ENCODE data around the gene KCNQ5. TPM values are rescaled to one million over a fixed set of nuclear protein-coding genes. Genes with fewer than 3 reads are reported as not detected.
A peak's percentile ranks its signal among the peaks of the same experiment; 100 is the strongest.

KCNQ5 gene
- total and polyA plus RNA-seq, 2 of the 8 experiments (the other 6 are each of a cell fraction or from before 2014, with no cell fraction given) = 0.83 to 1.2 TPM

DNA sequence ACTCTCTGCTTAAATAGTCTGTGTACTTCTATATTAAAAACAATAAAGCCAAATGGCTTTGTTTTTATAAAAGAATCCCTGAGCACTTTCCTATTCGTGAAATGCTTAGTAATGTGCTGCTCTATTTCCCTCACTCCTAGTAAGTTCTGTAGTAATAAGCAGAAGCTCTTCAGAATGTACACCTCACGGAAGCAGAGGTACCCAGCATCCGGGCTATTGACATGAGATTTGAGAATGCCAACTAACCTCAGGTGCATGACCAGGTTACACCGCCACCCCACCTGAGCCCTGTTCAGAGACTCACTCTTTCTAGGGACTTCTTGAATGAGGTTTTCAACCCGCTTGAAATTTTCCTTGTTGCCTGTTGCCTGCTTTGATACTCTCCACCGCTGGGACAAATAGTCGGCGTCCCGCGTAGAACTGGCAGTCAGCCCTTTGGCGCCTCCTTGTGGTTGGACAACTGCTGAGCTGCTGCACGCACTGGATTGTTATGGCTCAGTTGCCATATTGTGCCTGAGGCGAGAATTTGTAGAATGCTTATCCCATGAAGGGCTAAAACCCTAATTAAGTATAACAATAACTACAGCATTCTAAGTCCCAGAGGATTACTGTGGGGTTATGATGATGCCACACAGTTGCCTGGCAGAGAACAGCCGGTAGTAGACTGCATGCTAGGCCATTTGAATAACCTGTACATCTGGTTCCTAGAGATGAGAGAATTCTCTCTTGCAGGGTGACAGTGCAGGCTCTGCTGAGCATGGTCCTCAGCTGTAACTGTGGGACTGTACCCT lies 508.0 kb downstream of the KCNQ5 start (continued):
- TF ChIP-seq, protein P1, sequence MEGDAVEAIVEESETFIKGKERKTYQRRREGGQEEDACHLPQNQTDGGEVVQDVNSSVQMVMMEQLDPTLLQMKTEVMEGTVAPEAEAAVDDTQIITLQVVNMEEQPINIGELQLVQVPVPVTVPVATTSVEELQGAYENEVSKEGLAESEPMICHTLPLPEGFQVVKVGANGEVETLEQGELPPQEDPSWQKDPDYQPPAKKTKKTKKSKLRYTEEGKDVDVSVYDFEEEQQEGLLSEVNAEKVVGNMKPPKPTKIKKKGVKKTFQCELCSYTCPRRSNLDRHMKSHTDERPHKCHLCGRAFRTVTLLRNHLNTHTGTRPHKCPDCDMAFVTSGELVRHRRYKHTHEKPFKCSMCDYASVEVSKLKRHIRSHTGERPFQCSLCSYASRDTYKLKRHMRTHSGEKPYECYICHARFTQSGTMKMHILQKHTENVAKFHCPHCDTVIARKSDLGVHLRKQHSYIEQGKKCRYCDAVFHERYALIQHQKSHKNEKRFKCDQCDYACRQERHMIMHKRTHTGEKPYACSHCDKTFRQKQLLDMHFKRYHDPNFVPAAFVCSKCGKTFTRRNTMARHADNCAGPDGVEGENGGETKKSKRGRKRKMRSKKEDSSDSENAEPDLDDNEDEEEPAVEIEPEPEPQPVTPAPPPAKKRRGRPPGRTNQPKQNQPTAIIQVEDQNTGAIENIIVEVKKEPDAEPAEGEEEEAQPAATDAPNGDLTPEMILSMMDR (IDR thresholded peaks at IDR 0.05; ENCODE audit: control extremely low read depth in 1 of 3, insufficient read depth in 1 of 3, low read depth in 1 of 3, low read length in 3 of 3) = peak; percentile 97 to 99 (median 97)
- TF ChIP-seq SIX5 (IDR thresholded peaks at IDR 0.05; ENCODE audit: low read depth, low read length) (no peak), SRF (IDR thresholded peaks at IDR 0.05; ENCODE audit: low read depth, low read length) (no peak), CHD1 (IDR thresholded peaks at IDR 0.05; ENCODE audit: low read depth, low read length) (no peak), KDM5A (IDR thresholded peaks at IDR 0.05; ENCODE audit: low read length) (no peak), SP2 (IDR thresholded peaks at IDR 0.05; ENCODE audit: low read length) (no peak)
- TF ChIP-seq, protein P2, sequence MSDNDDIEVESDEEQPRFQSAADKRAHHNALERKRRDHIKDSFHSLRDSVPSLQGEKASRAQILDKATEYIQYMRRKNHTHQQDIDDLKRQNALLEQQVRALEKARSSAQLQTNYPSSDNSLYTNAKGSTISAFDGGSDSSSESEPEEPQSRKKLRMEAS (IDR thresholded peaks at IDR 0.05) = 0 out of 2 replicates have a peak, but pooled peaks have one; percentile 21
- TF ChIP-seq, protein P3, sequence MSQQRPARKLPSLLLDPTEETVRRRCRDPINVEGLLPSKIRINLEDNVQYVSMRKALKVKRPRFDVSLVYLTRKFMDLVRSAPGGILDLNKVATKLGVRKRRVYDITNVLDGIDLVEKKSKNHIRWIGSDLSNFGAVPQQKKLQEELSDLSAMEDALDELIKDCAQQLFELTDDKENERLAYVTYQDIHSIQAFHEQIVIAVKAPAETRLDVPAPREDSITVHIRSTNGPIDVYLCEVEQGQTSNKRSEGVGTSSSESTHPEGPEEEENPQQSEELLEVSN (IDR thresholded peaks at IDR 0.05) = no peak

Measured in H1 (cell line).